SK-N-SH (cell line): ENCODE results near the gene PARD3B. TPM values are rescaled to one million over a fixed set of nuclear protein-coding genes. Genes with fewer than 3 reads are reported as not detected.

ENCODE experiments used
- CTCF ChIA-PET: fragments of 300-600, 350-600 bp; formaldehyde crosslinking; extraction: SDS; loops from one replicate; lab custom pipeline; 2021; lab: Yijun Ruan, JAX
- POLR2A ChIA-PET: fragments of 350-600 bp; sonication (Branson Sonifier 250); formaldehyde crosslinking; extraction: SDS; loops from one replicate; lab custom pipeline; 2020; ENCODE audit warnings: antibody characterized with exemption, inconsistent platforms; lab: Yijun Ruan, JAX
- DNase-seq: peaks from one replicate; pipeline ENCODE4 v3.0.0; 2012
- H2AFZ ChIP-seq: fragments of 200-600 bp; sonication (generic); 2 replicates; pipeline ENCODE4 v1.8.1; 2016; ENCODE audit warnings: antibody characterized with exemption, mild to moderate bottlenecking, low read depth
- H3F3A ChIP-seq: fragments of 200-600 bp; sonication (generic); replicated peaks from 2 replicates; pipeline ENCODE3; 2016; ENCODE audit warnings: antibody characterized with exemption, mild to moderate bottlenecking; ENCODE audit not compliant: insufficient read depth
- H3K27ac ChIP-seq, 2 experiments: fragments of 200-500 bp in 1 of 2; fragments of 200-600 bp in 1 of 2; sonication (Bioruptor generic) in 1 of 2; sonication (generic), shearing (Covaris generic) in 1 of 2; 2 replicates each; pipeline versions ENCODE4 v1.5.1 to v1.6.1; 2014 to 2016; ENCODE audit warnings: low read depth in 2 of 2, inconsistent platforms in 1 of 2, low read length in 1 of 2, mild to moderate bottlenecking in 1 of 2, mixed read lengths in 1 of 2
- H3K27me3 ChIP-seq: fragments of 200-600 bp; sonication (generic), shearing (Covaris generic); 2 replicates; pipeline ENCODE4 v1.6.1; 2016; ENCODE audit warnings: mixed run types; ENCODE audit not compliant: insufficient read depth
- H3K36me3 ChIP-seq, 2 experiments: fragments of 200-500 bp in 1 of 2; fragments of 200-600 bp in 1 of 2; sonication (Bioruptor generic) in 1 of 2; sonication (generic) in 1 of 2; replicated peaks in 1 of 2; 2 replicates each; pipeline versions ENCODE3 to v1.5.1; 2014 to 2016; ENCODE audit warnings: low read length in 1 of 2, mild to moderate bottlenecking in 1 of 2; ENCODE audit not compliant: insufficient read depth in 2 of 2, control insufficient read depth in 1 of 2
- H3K4me1 ChIP-seq, 2 experiments: fragments of 200-500 bp in 1 of 2; fragments of 200-600 bp in 1 of 2; sonication (Bioruptor generic) in 1 of 2; sonication (generic), shearing (Covaris generic) in 1 of 2; 2 replicates each; pipeline versions ENCODE4 v1.5.1 to v1.6.1; 2014 to 2016; ENCODE audit warnings: low read depth in 1 of 2, low read length in 1 of 2, mixed run types in 1 of 2; ENCODE audit not compliant: insufficient read depth in 2 of 2, control insufficient read depth in 1 of 2
- H3K4me2 ChIP-seq: fragments of 200-600 bp; sonication (generic), shearing (Covaris generic); 2 replicates; pipeline ENCODE4 v1.6.1; 2017; ENCODE audit warnings: mixed run types
- H3K4me3 ChIP-seq, 2 experiments: fragments of 200-500 bp in 1 of 2; fragments of 200-600 bp in 1 of 2; sonication (Bioruptor generic) in 1 of 2; sonication (generic), shearing (Covaris generic) in 1 of 2; 2 replicates each; pipeline versions ENCODE4 v1.5.1 to v1.8.1; 2014 to 2016; ENCODE audit warnings: low read depth in 2 of 2, inconsistent platforms in 1 of 2, low read length in 1 of 2, mild to moderate bottlenecking in 1 of 2, mixed read lengths in 1 of 2, moderate library complexity in 1 of 2
- H3K79me2 ChIP-seq: fragments of 200-600 bp; sonication (generic); 2 replicates; pipeline ENCODE4 v1.8.1; 2017; ENCODE audit warnings: mild to moderate bottlenecking; ENCODE audit not compliant: insufficient read depth
- H3K9ac ChIP-seq: fragments of 200-600 bp; sonication (generic); 2 replicates; pipeline ENCODE4 v1.6.1; 2017; ENCODE audit warnings: mixed run types
- H3K9me2 ChIP-seq: fragments of 200-600 bp; sonication (generic); 2 replicates; pipeline ENCODE4 v1.6.1; 2017; ENCODE audit warnings: mixed run types
- H3K9me3 ChIP-seq: fragments of 200-600 bp; sonication (generic); 2 replicates; pipeline ENCODE4 v1.6.1; 2017; ENCODE audit warnings: mixed run types, mild to moderate bottlenecking, moderate library complexity
- H4K20me1 ChIP-seq: fragments of 200-600 bp; sonication (generic); 2 replicates; pipeline ENCODE4 v1.6.1; 2017; ENCODE audit warnings: mild to moderate bottlenecking, mixed run types; ENCODE audit not compliant: insufficient read depth
- CHD2 ChIP-seq: fragments of 150-350 bp; IDR thresholded peaks from 2 replicates; pipeline ENCODE4 v1.6.1; 2018; ENCODE audit warnings: low read length; ENCODE audit not compliant: partially characterized antibody
- EZH2phosphoT487 ChIP-seq: fragments of 200-600 bp; sonication (generic); IDR thresholded peaks from 2 replicates; pipeline ENCODE4 v1.6.1; 2017; ENCODE audit warnings: low read depth, mixed run types, mild to moderate bottlenecking, antibody characterized with exemption, moderate library complexity, borderline replicate concordance
- FOXJ3 ChIP-seq: sonication (generic); formaldehyde crosslinking; IDR thresholded peaks from 2 replicates; pipeline ENCODE4 v1.5.1; 2020; ENCODE audit warnings: mild to moderate bottlenecking, missing genetic modification reagents
- FOXM1 ChIP-seq: IDR thresholded peaks from 2 replicates; pipeline ENCODE4 v1.4.0; 2012; ENCODE audit warnings: low read depth, mild to moderate bottlenecking
- JUND ChIP-seq: IDR thresholded peaks from 2 replicates; pipeline ENCODE4 v1.4.0; 2012
- MXI1 ChIP-seq: IDR thresholded peaks from 2 replicates; pipeline ENCODE4 v1.6.1; 2012; ENCODE audit warnings: mild to moderate bottlenecking, low read depth, low read length, improper control_type of control experiment
- NRF1 ChIP-seq: IDR thresholded peaks from 2 replicates; pipeline ENCODE4 v1.6.1; 2012; ENCODE audit warnings: low read depth, mild to moderate bottlenecking, low read length
- POLR2AphosphoS5 ChIP-seq: IDR thresholded peaks from 2 replicates; pipeline ENCODE4 v1.6.1; 2012; ENCODE audit warnings: low read depth, low read length
- RAD21 ChIP-seq: IDR thresholded peaks from 2 replicates; pipeline ENCODE4 v1.6.1; 2012; ENCODE audit warnings: mild to moderate bottlenecking, low read length
- RCOR1 ChIP-seq: fragments of 150-350 bp; IDR thresholded peaks from 2 replicates; pipeline ENCODE4 v1.6.1; 2017; ENCODE audit warnings: antibody characterized with exemption, low read length
- RFX5 ChIP-seq: IDR thresholded peaks from 2 replicates; pipeline ENCODE4 v1.6.1; 2012; ENCODE audit warnings: mild to moderate bottlenecking, improper control_type of control experiment, low read length
- RXRA ChIP-seq: IDR thresholded peaks from 2 replicates; pipeline ENCODE4 v1.4.0; 2012; ENCODE audit warnings: low read depth, mild to moderate bottlenecking, borderline replicate concordance
- SIN3A ChIP-seq: IDR thresholded peaks from 2 replicates; pipeline ENCODE4 v1.6.1; 2012; ENCODE audit warnings: low read depth, mild to moderate bottlenecking, low read length, moderate library complexity, borderline replicate concordance
- TAF1 ChIP-seq: IDR thresholded peaks from 2 replicates; pipeline ENCODE4 v1.6.1; 2012; ENCODE audit warnings: low read depth, mild to moderate bottlenecking, low read length, moderate library complexity, borderline replicate concordance
- YY1 ChIP-seq: IDR thresholded peaks from 2 replicates; pipeline ENCODE4 v1.4.0; 2012; ENCODE audit warnings: low read depth, mild to moderate bottlenecking
- WGBS: methylation state at CpG from one replicate; pipeline ENCODE4 v1.1.6; 2017; ENCODE audit warnings: low lambda C conversion rate; 5-methylcytosine and 5-hydroxymethylcytosine counted together
- polyA plus RNA-seq, 3 experiments: library from polyadenylated mRNA; depleted of rRNA; stranded (reverse); fragments of >200 nt; gene quantifications; 2 replicates each; pipeline ENCODE4 v1.2.3, GENCODE V29; 2012
- TF ChIP-seq, protein P1 (sequence below): IDR thresholded peaks from 2 replicates; pipeline ENCODE4 v1.6.1; 2012; ENCODE audit warnings: mild to moderate bottlenecking, low read depth, low read length, moderate library complexity
- TF ChIP-seq, protein P2 (sequence below): IDR thresholded peaks from 2 replicates; pipeline ENCODE4; 2012

The PARD3B gene
- polyA plus RNA-seq, 1 of the 3 experiments (the other 2 are of a cell fraction), result 0.87 TPM

DNA sequence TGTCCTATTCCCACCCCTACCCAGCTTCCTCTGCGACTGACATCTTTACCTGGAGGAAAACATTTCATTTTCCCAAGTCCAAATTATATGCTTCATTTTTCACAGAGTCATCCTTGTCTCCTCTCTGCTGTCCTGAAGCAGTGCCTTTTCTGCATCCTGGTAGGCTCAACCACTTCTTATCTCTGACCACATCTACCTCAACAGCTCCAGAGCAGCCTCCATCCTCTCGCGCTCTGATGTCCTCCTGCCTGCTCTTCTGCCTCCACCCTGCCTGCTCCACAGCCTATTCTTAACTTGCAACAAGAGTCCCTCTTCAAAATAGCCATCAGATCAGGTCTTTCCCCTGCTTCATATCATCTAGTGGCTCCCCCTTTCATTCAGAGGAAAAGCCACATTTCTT is 457.1 kb downstream of the PARD3B start:
- Histone ChIP-seq H3K36me3 (no peaks in the 10 kb centered on the region), H3K4me2 (no peak overlapping the region), H3K4me1 (no peaks in the 10 kb centered on the region)
- CTCF ChIA-PET, result interaction anchor here (1.0 kb wide), 1 partner anchor 32 kb away, joined by 3 read pairs; no protein-coding TSS in a partner anchor
- 90% methylated on average over 3 of the region's 3 CpGs for WGBS
- TF ChIP-seq TAF1 (no peak), FOXM1 (no peak), POLR2AphosphoS5 (no peak), NRF1 (no peak), RCOR1 (no peak), RAD21 (no peak), EZH2phosphoT487 (no peak), YY1 (no peak)
- TF ChIP-seq, protein P1, sequence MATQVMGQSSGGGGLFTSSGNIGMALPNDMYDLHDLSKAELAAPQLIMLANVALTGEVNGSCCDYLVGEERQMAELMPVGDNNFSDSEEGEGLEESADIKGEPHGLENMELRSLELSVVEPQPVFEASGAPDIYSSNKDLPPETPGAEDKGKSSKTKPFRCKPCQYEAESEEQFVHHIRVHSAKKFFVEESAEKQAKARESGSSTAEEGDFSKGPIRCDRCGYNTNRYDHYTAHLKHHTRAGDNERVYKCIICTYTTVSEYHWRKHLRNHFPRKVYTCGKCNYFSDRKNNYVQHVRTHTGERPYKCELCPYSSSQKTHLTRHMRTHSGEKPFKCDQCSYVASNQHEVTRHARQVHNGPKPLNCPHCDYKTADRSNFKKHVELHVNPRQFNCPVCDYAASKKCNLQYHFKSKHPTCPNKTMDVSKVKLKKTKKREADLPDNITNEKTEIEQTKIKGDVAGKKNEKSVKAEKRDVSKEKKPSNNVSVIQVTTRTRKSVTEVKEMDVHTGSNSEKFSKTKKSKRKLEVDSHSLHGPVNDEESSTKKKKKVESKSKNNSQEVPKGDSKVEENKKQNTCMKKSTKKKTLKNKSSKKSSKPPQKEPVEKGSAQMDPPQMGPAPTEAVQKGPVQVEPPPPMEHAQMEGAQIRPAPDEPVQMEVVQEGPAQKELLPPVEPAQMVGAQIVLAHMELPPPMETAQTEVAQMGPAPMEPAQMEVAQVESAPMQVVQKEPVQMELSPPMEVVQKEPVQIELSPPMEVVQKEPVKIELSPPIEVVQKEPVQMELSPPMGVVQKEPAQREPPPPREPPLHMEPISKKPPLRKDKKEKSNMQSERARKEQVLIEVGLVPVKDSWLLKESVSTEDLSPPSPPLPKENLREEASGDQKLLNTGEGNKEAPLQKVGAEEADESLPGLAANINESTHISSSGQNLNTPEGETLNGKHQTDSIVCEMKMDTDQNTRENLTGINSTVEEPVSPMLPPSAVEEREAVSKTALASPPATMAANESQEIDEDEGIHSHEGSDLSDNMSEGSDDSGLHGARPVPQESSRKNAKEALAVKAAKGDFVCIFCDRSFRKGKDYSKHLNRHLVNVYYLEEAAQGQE, result no peak
- TF ChIP-seq, all 33 proteins: peak for 0
- Histone ChIP-seq H3K27me3 (no peaks in the 10 kb centered on the region), H3F3A (no peaks in the 10 kb centered on the region), H3K4me3 (no peak overlapping the region), H3K9ac (no peak overlapping the region), H3K79me2 (no peaks in the 10 kb centered on the region), H3K9me2 (no peaks in the 10 kb centered on the region), H4K20me1 (no peaks in the 10 kb centered on the region), H2AFZ (no peak overlapping the region), H3K27ac (no peak overlapping the region), H3K9me3 (no peaks in the 10 kb centered on the region)
- POLR2A ChIA-PET, result no interaction called here
- DNase-seq, result no peak

DNA sequence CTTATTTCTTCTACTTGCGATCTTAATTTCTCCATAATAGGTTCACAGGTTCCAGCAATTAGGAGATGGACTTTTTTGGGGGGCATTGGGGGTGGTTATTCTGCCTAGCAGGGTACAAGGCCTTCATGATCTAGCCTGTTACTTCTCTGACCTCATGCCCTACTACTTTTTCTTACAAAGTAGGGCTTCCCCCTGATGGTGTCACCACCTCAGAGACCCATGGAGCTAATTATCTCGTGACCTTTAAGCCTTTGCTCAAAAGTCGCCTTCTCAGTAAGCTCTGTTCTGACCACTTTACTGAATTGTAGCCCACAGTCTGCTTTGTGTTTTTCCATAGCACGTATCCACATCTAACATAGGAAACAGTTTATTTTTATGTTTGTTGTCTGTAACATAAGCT is 458.0 kb downstream of the PARD3B start:
- Histone ChIP-seq H3K27me3 (no peaks in the 10 kb centered on the region), H3K9ac (no peak overlapping the region)
- TF ChIP-seq RXRA, result no peak
- no peak for TF ChIP-seq EZH2phosphoT487
- TF ChIP-seq RFX5, result no peak
- TF ChIP-seq MXI1, result no peak
- TF ChIP-seq POLR2AphosphoS5, result no peak
- no peak for TF ChIP-seq TAF1
- no peak for TF ChIP-seq SIN3A
- TF ChIP-seq JUND, result no peak
- TF ChIP-seq, protein P2, sequence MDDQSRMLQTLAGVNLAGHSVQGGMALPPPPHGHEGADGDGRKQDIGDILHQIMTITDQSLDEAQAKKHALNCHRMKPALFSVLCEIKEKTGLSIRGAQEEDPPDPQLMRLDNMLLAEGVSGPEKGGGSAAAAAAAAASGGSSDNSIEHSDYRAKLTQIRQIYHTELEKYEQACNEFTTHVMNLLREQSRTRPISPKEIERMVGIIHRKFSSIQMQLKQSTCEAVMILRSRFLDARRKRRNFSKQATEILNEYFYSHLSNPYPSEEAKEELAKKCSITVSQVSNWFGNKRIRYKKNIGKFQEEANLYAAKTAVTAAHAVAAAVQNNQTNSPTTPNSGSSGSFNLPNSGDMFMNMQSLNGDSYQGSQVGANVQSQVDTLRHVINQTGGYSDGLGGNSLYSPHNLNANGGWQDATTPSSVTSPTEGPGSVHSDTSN, result no peak
- TF ChIP-seq FOXJ3 (CRISPR knock-in tag), result no peak
- no peak for TF ChIP-seq CHD2
- no peak for TF ChIP-seq YY1
- TF ChIP-seq, all 33 proteins: peak for 0
- Histone ChIP-seq H3K4me1 (no peaks in the 10 kb centered on the region), H4K20me1 (no peaks in the 10 kb centered on the region), H3K27ac (no peak overlapping the region), H3K79me2 (no peaks in the 10 kb centered on the region), H3K36me3 (no peaks in the 10 kb centered on the region), H3K4me2 (no peak overlapping the region), H3K9me2 (no peaks in the 10 kb centered on the region), H2AFZ (no peak overlapping the region), H3F3A (no peaks in the 10 kb centered on the region), H3K4me3 (no peak overlapping the region), H3K9me3 (no peaks in the 10 kb centered on the region)
- no peak for DNase-seq
- WGBS, result 84% methylated on average over 4 of the region's 4 CpGs
- ChIA-PET POLR2A (no interaction called here), CTCF (no interaction called here)
